Neural progenitor cell (in vitro differentiated cells): Measurements from ENCODE around the gene C17orf100. TPM values are rescaled to one million over a fixed set of nuclear protein-coding genes. Genes with fewer than 3 reads are reported as not detected.
"Not testable (repeated sequence)": the region's sequence is repeated elsewhere in the genome, so short reads cannot be mapped to it uniquely, and the experiment has no call there.

Experiments
- DNase-seq: peaks from one replicate; pipeline ENCODE4 v3.0.0-alpha.2; 2016; ENCODE audit warnings: low spot score
- H2AFZ ChIP-seq: fragments of 200-600 bp; sonication (generic); replicated peaks from 2 replicates; pipeline ENCODE4 v1.6.1; 2016; ENCODE audit warnings: antibody characterized with exemption
- H3F3A ChIP-seq: fragments of 200-600 bp; sonication (generic); 2 replicates; pipeline ENCODE4 v1.6.1; 2016; ENCODE audit warnings: antibody characterized with exemption, low read depth
- H3K27ac ChIP-seq: fragments of 200-600 bp; sonication (generic); 2 replicates; pipeline ENCODE4 v1.5.1; 2016; ENCODE audit warnings: mild to moderate bottlenecking
- H3K27me3 ChIP-seq: fragments of 200-600 bp; sonication (generic); 2 replicates; pipeline ENCODE4 v1.6.1; 2016; ENCODE audit warnings: mild to moderate bottlenecking, moderate library complexity
- H3K36me3 ChIP-seq: fragments of 200-600 bp; sonication (generic); 2 replicates; pipeline ENCODE4 v1.5.1; 2016
- H3K4me1 ChIP-seq: fragments of 200-600 bp; sonication (generic); 2 replicates; pipeline ENCODE4 v1.6.1; 2016; ENCODE audit warnings: mixed run types
- H3K4me2 ChIP-seq: fragments of 200-600 bp; sonication (generic); 2 replicates; pipeline ENCODE4 v1.6.1; 2016
- H3K4me3 ChIP-seq: fragments of 200-600 bp; sonication (generic); 2 replicates; pipeline ENCODE4 v1.5.1; 2016
- H3K79me2 ChIP-seq: fragments of 200-600 bp; sonication (generic); 2 replicates; pipeline ENCODE4 v1.6.1; 2016; ENCODE audit warnings: low read depth
- H3K9ac ChIP-seq: fragments of 200-600 bp; sonication (generic); 2 replicates; pipeline ENCODE4 v1.6.1; 2016
- H3K9me3 ChIP-seq: fragments of 200-600 bp; sonication (generic); 2 replicates; pipeline ENCODE4 v1.5.1; 2016; ENCODE audit warnings: low read depth
- H4K20me1 ChIP-seq: fragments of 200-600 bp; sonication (generic); 2 replicates; pipeline ENCODE4 v1.6.1; 2016; ENCODE audit warnings: low read depth
- H3K27ac Mint-ChIP-seq: 3 replicates; pipeline ENCODE4 v1.8.0; 2021; ENCODE audit warnings: mixed read lengths
- H3K27me3 Mint-ChIP-seq: 2 replicates; pipeline ENCODE4 v1.8.0; 2022; ENCODE audit warnings: low read depth, mild to moderate bottlenecking, inconsistent platforms, moderate library complexity, mixed read lengths; ENCODE audit not compliant: insufficient read depth
- H3K36me3 Mint-ChIP-seq: 3 replicates; pipeline ENCODE4 v1.8.0; 2021; ENCODE audit warnings: mixed read lengths
- H3K4me1 Mint-ChIP-seq: 3 replicates; pipeline ENCODE4 v1.8.0; 2021; ENCODE audit warnings: mixed read lengths
- H3K4me3 Mint-ChIP-seq: 3 replicates; pipeline ENCODE4 v1.8.0; 2021; ENCODE audit warnings: mild to moderate bottlenecking, moderate library complexity, mixed read lengths
- H3K9me3 Mint-ChIP-seq: 3 replicates; pipeline ENCODE4 v1.8.0; 2020; ENCODE audit warnings: mixed read lengths
- EZH2 ChIP-seq: fragments of 200-600 bp; sonication (generic); IDR thresholded peaks from 2 replicates; pipeline ENCODE4 v1.6.1; 2017; ENCODE audit warnings: antibody characterized with exemption, mild to moderate bottlenecking, moderate library complexity
- EZH2phosphoT487 ChIP-seq: fragments of 200-600 bp; sonication (generic); IDR thresholded peaks from 2 replicates; pipeline ENCODE4 v1.6.1; 2017; ENCODE audit warnings: antibody characterized with exemption
- total RNA-seq: library from RNA; depleted of rRNA; stranded (reverse); fragments of >200 nt; gene quantifications from 2 replicates; pipeline ENCODE4 v1.2.3, GENCODE V29; 2015; ENCODE audit warnings: low replicate concordance
- TF ChIP-seq, protein P1 (sequence below): fragments of 200-600 bp; sonication (generic); IDR thresholded peaks from 2 replicates; pipeline ENCODE4 v1.5.1; 2017; ENCODE audit warnings: antibody characterized with exemption, mild to moderate bottlenecking

C17orf100 gene
- total RNA-seq, 1 donor from 2014 or later: 3.8 TPM

DNA sequence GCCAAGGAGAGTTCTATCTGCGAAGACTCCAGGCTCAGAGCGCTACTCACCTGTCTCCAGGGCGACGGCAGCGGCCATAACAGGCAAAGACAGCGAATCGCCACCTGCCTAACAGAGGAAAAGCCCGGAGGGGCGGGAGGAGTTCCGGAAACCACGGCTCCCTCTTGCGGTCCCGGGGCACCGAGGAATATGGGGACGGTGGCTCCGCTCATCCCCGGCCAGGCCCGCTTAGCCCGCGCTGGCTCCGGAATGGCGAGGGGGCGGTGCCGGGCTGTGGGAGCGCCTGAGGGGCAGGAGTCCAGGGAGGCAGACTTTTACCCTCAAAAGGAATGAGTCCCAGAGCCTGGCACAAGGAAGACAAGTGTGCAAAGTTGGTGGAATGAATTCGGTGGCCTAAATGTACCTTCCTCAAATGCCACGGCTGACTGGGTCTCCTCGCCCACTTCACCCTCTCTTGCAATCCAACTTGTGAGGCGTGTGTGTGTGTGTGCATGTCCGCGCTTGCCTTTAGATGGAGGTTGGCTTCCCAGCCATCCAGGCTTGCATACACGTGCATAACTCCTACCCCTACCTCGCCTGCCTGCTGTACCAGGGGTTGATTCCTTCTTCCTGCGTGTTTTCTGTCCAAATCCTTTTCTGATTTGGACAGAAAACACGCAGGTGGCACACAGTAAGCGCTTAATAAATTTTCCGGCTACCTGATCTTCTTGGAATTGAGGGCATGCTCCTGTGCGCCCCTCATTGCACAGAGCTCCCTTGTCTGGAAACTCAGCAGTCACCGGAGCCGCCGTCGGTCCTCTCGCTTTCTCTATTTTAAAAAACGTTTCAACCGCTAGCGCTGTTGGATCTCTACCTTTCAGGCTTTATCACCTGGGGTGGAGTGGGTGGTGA lies 3.5 kb downstream of the C17orf100 start:
- H3F3A ChIP-seq: peaks cover 30% of the 10 kb centered on the region
- no peak for TF ChIP-seq EZH2phosphoT487
- TF ChIP-seq EZH2: peak; percentile 43
- TF ChIP-seq, protein P1, sequence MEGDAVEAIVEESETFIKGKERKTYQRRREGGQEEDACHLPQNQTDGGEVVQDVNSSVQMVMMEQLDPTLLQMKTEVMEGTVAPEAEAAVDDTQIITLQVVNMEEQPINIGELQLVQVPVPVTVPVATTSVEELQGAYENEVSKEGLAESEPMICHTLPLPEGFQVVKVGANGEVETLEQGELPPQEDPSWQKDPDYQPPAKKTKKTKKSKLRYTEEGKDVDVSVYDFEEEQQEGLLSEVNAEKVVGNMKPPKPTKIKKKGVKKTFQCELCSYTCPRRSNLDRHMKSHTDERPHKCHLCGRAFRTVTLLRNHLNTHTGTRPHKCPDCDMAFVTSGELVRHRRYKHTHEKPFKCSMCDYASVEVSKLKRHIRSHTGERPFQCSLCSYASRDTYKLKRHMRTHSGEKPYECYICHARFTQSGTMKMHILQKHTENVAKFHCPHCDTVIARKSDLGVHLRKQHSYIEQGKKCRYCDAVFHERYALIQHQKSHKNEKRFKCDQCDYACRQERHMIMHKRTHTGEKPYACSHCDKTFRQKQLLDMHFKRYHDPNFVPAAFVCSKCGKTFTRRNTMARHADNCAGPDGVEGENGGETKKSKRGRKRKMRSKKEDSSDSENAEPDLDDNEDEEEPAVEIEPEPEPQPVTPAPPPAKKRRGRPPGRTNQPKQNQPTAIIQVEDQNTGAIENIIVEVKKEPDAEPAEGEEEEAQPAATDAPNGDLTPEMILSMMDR: no peak
- Mint-ChIP-seq H3K27me3 (peaks cover 43% of the 10 kb centered on the region), H3K4me1 (peaks cover 40% of the 10 kb centered on the region), H3K27ac (no peak overlapping the region), H3K4me3 (peak overlapping the region; percentile 84), H3K9me3 (peaks cover 2% of the 10 kb centered on the region), H3K36me3 (peaks cover 1% of the 10 kb centered on the region)
- peaks cover 69% of the 10 kb centered on the region for H3K27me3 ChIP-seq
- H3K4me3 ChIP-seq: peak overlapping the region; percentile 81
- peak; percentile 79 for DNase-seq
- H3K9ac ChIP-seq: no peak overlapping the region
- H3K4me1 ChIP-seq: peaks cover 36% of the 10 kb centered on the region
- H3K4me2 ChIP-seq: peak overlapping the region; percentile 90
- H3K27ac ChIP-seq: no peak overlapping the region
- no peaks in the 10 kb centered on the region for H3K36me3 ChIP-seq
- peak overlapping the region; percentile 22 for H2AFZ ChIP-seq
- no peaks in the 10 kb centered on the region for H3K9me3 ChIP-seq
- peaks cover 12% of the 10 kb centered on the region for H4K20me1 ChIP-seq
- peaks cover 22% of the 10 kb centered on the region for H3K79me2 ChIP-seq

DNA sequence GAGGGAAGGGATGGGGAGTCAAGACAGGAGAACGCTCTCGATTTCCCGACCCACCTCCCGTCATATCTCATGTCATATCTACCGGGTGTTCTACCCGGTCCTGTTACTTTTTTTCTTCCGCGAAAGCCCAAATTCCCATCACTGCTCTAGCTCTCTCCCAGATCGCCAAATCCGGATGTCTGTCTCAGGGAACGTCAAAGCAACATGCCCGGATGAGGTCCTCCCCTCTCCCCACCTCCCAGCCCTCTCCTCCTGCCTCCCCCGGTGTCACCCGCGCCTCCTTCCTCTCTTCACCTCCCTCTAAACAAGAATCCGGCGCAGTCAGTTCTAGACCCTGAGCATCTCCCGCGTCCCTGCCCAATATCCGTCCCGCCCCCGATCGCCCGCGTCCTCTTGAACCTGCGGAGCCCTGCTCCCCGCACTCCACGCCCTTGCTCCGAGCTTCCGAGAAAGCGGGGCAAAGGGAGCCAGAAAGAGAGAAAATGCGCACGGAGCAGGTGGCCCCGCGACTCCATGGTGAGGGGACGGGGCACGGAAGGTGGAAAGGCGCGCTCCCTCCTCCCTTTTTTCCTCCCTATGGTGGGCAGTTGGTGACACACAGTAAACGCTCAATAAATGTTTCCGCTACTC lies 4.3 kb downstream of the C17orf100 start:
- H3K27ac ChIP-seq, H2AFZ ChIP-seq, H4K20me1 ChIP-seq, H3K36me3 ChIP-seq, H3K9ac ChIP-seq, H3K9me3 Mint-ChIP-seq, H3K36me3 Mint-ChIP-seq, H3K27ac Mint-ChIP-seq, DNase-seq, H3K9me3 ChIP-seq: not testable (repeated sequence)
- peak overlapping the region; percentile 90 for H3K4me2 ChIP-seq
- peak overlapping the region; percentile 85 for H3K4me3 Mint-ChIP-seq
- peaks cover 26% of the 10 kb centered on the region for H3F3A ChIP-seq
- H3K27me3 ChIP-seq: peaks cover 77% of the 10 kb centered on the region
- H3K4me1 Mint-ChIP-seq: peaks cover 36% of the 10 kb centered on the region
- H3K4me3 ChIP-seq: peak overlapping the region; percentile 81
- peaks cover 14% of the 10 kb centered on the region for H3K79me2 ChIP-seq
- H3K27me3 Mint-ChIP-seq: peaks cover 50% of the 10 kb centered on the region
- peak; percentile 70 for TF ChIP-seq EZH2
- H3K4me1 ChIP-seq: peaks cover 33% of the 10 kb centered on the region

DNA sequence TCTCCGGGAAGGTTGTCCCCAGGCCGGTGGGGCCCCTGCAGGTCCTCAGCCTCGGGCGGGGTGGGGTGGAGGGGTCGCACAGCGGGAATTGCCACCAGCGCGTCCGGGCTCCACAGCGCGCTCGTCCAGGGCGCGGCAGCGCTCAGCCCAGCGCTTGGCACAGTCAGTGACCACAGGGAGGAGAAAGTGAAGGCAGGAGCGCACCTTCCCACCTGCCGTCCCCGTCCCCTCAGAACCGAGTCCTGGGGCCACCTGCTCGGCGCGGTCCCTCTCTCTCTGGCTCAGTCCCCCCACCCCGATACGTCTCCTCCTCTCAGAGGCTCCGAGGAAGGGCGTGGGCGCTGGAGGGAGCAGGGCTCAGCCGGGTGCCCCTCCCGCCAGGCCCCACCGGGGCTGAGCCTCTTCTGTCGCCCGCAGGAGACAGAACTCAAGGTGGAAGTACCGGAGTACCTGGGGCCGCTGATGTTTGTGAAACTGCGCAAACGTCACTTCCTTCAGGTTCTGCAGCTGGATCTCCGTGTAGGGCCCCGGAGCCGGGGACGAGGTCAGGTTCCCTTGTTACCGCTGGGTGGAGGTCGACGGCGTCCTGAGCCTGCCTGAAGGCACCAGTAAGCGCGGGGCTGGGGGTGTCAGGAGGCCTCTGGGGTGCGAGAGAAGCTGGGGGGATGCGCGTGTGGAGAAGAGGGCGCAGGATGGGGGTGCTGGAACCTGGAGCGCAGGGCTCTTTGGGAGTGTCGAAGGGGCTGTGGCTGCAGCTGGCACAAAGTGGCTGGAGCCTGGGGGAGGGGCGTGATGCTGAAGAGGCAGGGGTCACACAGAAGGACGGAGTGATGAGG lies 5.5 kb downstream of the C17orf100 start:
- Histone ChIP-seq H3K4me2 (peak overlapping the region; percentile 81), H3K4me3 (peak overlapping the region; percentile 44), H3K27me3 (peaks cover 84% of the 10 kb centered on the region), H3F3A (peaks cover 20% of the 10 kb centered on the region), H3K79me2 (peaks cover 10% of the 10 kb centered on the region), H3K4me1 (peaks cover 33% of the 10 kb centered on the region)
- H4K20me1 ChIP-seq, H3K36me3 ChIP-seq, H3K9me3 ChIP-seq, H3K9me3 Mint-ChIP-seq, H2AFZ ChIP-seq, H3K27ac Mint-ChIP-seq, H3K9ac ChIP-seq, H3K36me3 Mint-ChIP-seq, H3K27ac ChIP-seq: not testable (repeated sequence)
- Mint-ChIP-seq H3K4me1 (peaks cover 33% of the 10 kb centered on the region), H3K27me3 (peaks cover 57% of the 10 kb centered on the region), H3K4me3 (peak overlapping the region; percentile 75)
- peak; percentile 31 for TF ChIP-seq EZH2
- DNase-seq: peak; percentile 33

DNA sequence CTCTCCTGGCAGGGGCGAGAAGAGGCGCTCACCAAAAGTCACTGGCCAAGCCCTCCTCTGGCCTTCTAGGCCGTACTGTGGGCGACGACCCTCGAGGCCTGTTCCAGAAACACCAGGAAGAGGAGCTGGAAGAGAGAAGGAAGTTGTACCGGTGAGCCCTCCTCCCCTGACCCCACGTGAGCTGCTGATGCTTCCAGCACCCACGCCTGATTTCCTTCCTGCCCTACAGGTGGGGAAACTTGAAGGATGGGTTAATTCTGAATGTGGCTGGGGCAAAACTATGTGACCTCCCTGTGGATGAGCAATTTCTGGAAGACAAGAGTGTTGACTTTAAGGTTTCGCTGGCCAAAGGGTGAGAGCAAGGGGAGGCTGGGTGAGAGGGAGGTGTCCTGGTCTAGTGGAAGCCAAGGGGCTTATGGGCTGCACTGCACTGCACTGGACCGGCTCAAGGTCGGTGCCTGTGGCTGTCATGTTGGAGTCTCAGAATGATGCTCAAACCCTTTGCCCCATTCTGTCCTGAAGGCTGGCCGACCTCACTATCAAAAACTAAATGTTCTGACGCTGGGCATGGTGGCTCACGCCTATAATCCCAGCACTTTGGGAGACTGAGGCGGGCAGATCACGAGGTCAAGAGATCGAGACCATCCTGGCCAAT lies 6.2 kb downstream of the C17orf100 start:
- Histone ChIP-seq H3K27ac (no peak overlapping the region), H3K4me3 (peak overlapping the region; percentile 44), H2AFZ (no peak overlapping the region), H3K9ac (no peak overlapping the region), H3K4me2 (no peak overlapping the region), H3K27me3 (peaks cover 80% of the 10 kb centered on the region), H4K20me1 (peaks cover 8% of the 10 kb centered on the region), H3K9me3 (no peaks in the 10 kb centered on the region), H3K4me1 (peaks cover 27% of the 10 kb centered on the region), H3F3A (peaks cover 20% of the 10 kb centered on the region), H3K36me3 (no peaks in the 10 kb centered on the region), H3K79me2 (peaks cover 5% of the 10 kb centered on the region)
- no peak overlapping the region for H3K27ac Mint-ChIP-seq
- peak overlapping the region; percentile 75 for H3K4me3 Mint-ChIP-seq
- no peak for DNase-seq
- peaks cover 26% of the 10 kb centered on the region for H3K4me1 Mint-ChIP-seq
- peaks cover 1% of the 10 kb centered on the region for H3K36me3 Mint-ChIP-seq
- TF ChIP-seq EZH2phosphoT487 (no peak), EZH2 (no peak)
- TF ChIP-seq, protein P1: no peak
- peaks cover 2% of the 10 kb centered on the region for H3K9me3 Mint-ChIP-seq
- peaks cover 56% of the 10 kb centered on the region for H3K27me3 Mint-ChIP-seq

DNA sequence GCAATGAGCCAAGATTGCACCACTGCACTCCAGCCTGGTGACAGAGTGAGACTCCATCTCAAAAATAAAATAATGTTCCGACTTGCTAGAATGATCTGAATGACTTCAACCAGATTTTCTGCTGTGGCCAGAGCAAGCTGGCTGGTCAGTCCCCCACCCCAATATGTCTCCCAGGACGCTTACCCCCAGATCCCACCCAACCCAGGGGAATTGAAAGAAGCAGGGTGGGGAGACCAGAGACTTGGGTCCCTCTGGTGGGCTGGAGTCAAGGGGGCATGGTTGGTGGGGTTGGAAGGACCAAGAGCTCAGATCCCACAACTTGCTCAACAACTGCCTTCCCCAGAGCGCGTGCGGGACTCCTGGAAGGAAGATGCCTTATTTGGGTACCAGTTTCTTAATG lies 6.8 kb downstream of the C17orf100 start:
- Mint-ChIP-seq H3K27me3 (peaks cover 55% of the 10 kb centered on the region), H3K4me3 (peak overlapping the region; percentile 78), H3K4me1 (peaks cover 20% of the 10 kb centered on the region)
- Histone ChIP-seq H3F3A (peaks cover 20% of the 10 kb centered on the region), H3K27me3 (peaks cover 73% of the 10 kb centered on the region), H3K4me1 (peaks cover 21% of the 10 kb centered on the region)
- H3K4me3 ChIP-seq, DNase-seq, H3K4me2 ChIP-seq, H3K36me3 ChIP-seq, H2AFZ ChIP-seq, H3K9me3 ChIP-seq, H3K79me2 ChIP-seq, H3K36me3 Mint-ChIP-seq, H3K27ac ChIP-seq, H4K20me1 ChIP-seq, H3K9me3 Mint-ChIP-seq, H3K27ac Mint-ChIP-seq, H3K9ac ChIP-seq: not testable (repeated sequence)
